ENCODE measurements around the gene MPHOSPH9. TPM values are rescaled to one million over a fixed set of nuclear protein-coding genes. Genes with fewer than 3 reads are reported as not detected.

The MPHOSPH9 gene
- total and polyA plus RNA-seq, 8 donors: 4.9 to 288 (median 45.3) TPM

DNA sequence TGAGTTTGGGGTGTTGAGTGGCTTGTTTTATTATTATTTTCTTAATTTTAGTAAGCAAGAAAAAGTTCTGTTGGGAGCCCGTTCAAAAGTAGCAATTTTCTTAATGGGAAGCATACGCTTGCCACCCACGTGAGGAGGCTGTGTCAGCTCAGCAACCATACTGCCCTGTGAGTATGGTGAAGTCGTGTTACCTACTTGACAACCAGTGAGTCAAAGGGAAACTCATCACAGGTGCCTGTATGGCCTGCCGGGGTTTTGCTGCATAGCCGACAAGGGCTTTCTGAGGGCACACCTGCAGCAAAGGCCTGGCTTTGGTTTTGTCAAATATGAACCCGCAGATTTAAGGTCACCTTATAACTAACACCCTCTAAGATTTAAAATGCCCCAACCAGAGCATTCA, 113.1 kb downstream of the MPHOSPH9 start:
- Histone ChIP-seq H3K4me1 (peaks cover 13 to 49% (median 34%) of the 10 kb centered on the region in 4 donors), H3K4me3 (no peak overlapping the region), H3K9me3 (no peaks in the 10 kb centered on the region), H3K36me3 (no peaks in the 10 kb centered on the region), H3K27ac (peak overlapping the region in 1 of 5 donors; percentile 7), H3K27me3 (no peaks in the 10 kb centered on the region)
- intact Hi-C loops (cut with DNase I; ENCODE audit: low total_unique reads): no loop called here
- 84 to 94% (median 88%) methylated on average over 7 of the region's 7 CpGs for WGBS, 5 donors
- no peak for DNase-seq
- TF ChIP-seq POLR2AphosphoS5 (IDR thresholded peaks at IDR 0.05) (no peak), POLR2A (IDR thresholded peaks at IDR 0.05) (no peak), EP300 (IDR thresholded peaks at IDR 0.05) (no peak)
- TF ChIP-seq, protein P1, sequence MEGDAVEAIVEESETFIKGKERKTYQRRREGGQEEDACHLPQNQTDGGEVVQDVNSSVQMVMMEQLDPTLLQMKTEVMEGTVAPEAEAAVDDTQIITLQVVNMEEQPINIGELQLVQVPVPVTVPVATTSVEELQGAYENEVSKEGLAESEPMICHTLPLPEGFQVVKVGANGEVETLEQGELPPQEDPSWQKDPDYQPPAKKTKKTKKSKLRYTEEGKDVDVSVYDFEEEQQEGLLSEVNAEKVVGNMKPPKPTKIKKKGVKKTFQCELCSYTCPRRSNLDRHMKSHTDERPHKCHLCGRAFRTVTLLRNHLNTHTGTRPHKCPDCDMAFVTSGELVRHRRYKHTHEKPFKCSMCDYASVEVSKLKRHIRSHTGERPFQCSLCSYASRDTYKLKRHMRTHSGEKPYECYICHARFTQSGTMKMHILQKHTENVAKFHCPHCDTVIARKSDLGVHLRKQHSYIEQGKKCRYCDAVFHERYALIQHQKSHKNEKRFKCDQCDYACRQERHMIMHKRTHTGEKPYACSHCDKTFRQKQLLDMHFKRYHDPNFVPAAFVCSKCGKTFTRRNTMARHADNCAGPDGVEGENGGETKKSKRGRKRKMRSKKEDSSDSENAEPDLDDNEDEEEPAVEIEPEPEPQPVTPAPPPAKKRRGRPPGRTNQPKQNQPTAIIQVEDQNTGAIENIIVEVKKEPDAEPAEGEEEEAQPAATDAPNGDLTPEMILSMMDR (IDR thresholded peaks at IDR 0.05): no peak

- intact Hi-C loops (cut with DNase I; ENCODE audit: low total_unique reads): no loop called here
- no peaks in the 10 kb centered on the region for H3K27me3 ChIP-seq
- no peak overlapping the region for H3K4me3 ChIP-seq
- H3K9me3 ChIP-seq: no peaks in the 10 kb centered on the region
- H3K4me1 ChIP-seq: peaks cover 22 to 62% (median 43%) of the 10 kb centered on the region in 4 donors
- WGBS, 5 donors: 65 to 85% (median 69%) methylated on average over 7 to 8 of the region's 8 CpGs
- DNase-seq: peak in 1 of 2 donors; percentile 66
- TF ChIP-seq, protein P1 (IDR thresholded peaks at IDR 0.05): no peak
- TF ChIP-seq POLR2AphosphoS5 (IDR thresholded peaks at IDR 0.05): peak in 2 of 3 donors; percentile 18 to 34
- no peaks in the 10 kb centered on the region for H3K36me3 ChIP-seq
- H3K27ac ChIP-seq: peak overlapping the region in 3 of 5 donors; percentile 18 to 86 (median 32)
Measured at GRCh38 chr12:123118497-123118896, 114.4 kb downstream of the MPHOSPH9 start.

GRCh38 chr12:123115409-123116121, 117.4 kb downstream of the MPHOSPH9 start:
- H3K4me3 ChIP-seq: no peak overlapping the region
- peak overlapping the region in 4 of 5 donors; percentile 69 to 86 (median 74) for H3K27ac ChIP-seq
- H3K4me1 ChIP-seq: peaks cover 32 to 67% (median 55%) of the 10 kb centered on the region in 4 donors
- H3K9me3 ChIP-seq: no peaks in the 10 kb centered on the region
- H3K27me3 ChIP-seq: no peaks in the 10 kb centered on the region
- 63 to 83% (median 72%) methylated on average over 7 to 8 of the region's 8 CpGs for WGBS, 5 donors
- H3K36me3 ChIP-seq: no peaks in the 10 kb centered on the region
- peak in 1 of 2 donors; percentile 84 for DNase-seq
- intact Hi-C loops (cut with DNase I; ENCODE audit: low total_unique reads): no loop called here
- TF ChIP-seq POLR2A (IDR thresholded peaks at IDR 0.05) (no peak), POLR2AphosphoS5 (IDR thresholded peaks at IDR 0.05) (peak; percentile 46 to 80 (median 79))
- TF ChIP-seq, protein P1 (IDR thresholded peaks at IDR 0.05): no peak

DNA sequence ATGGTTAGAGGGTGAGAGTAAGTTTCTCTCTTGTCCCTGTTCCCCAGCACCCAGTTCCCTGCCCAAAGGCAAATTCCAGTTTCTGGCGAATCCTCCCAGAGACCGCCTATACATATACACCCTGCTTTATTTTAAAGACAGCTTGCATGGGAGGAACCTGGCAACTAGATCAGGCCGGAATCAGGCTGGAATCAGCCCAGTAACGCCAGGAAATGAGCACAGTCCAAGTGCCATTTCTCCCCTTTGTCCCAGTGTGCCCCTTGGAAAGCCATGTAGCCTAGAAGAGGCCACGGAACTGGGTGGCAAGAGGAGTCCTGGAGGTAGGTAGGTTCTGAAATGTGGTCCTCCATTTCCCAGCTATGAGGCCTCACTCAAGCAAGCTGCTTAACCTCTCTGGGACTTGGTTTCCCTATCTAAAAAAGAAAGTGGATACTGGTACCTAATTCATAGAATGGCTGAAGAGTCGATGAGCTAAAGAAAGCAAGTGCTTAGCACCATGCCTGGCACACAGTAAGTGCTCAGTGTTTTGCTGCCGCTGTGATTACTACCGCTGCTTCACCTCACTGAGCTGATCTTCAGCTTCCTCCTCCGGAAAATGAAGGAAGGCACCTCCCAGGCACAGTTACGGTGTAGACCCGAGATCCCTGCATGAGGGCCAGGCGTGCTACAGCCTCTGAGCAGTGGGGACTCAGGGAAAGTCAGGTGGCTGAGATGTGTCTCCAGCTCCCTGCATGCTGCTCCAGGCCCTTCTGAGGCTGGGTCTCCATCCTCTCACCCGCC, 118.4 kb downstream of the MPHOSPH9 start:
- no peak for DNase-seq
- peaks cover 36 to 64% (median 55%) of the 10 kb centered on the region in 4 donors for H3K4me1 ChIP-seq
- no peak overlapping the region for H3K4me3 ChIP-seq
- H3K36me3 ChIP-seq: peaks cover 0 to 7% (median 0%) of the 10 kb centered on the region in 4 donors
- H3K27ac ChIP-seq: peak overlapping the region; percentile 49 to 86 (median 69)
- H3K27me3 ChIP-seq: no peaks in the 10 kb centered on the region
- intact Hi-C loops (cut with DNase I; ENCODE audit: low total_unique reads): no loop called here
- no peaks in the 10 kb centered on the region for H3K9me3 ChIP-seq
- 73 to 86% (median 79%) methylated on average over 13 of the region's 13 CpGs for WGBS, 5 donors
- TF ChIP-seq POLR2AphosphoS5 (IDR thresholded peaks at IDR 0.05): no peak
- TF ChIP-seq, protein P1 (IDR thresholded peaks at IDR 0.05): no peak
- no peak for TF ChIP-seq POLR2A (IDR thresholded peaks at IDR 0.05)
- no peak for TF ChIP-seq EP300 (IDR thresholded peaks at IDR 0.05)

All from stomach (tissue), 9 donors.